Thoracic aorta (tissue), 2 donors: ENCODE data around the gene ALB. TPM values are rescaled to one million over a fixed set of nuclear protein-coding genes. Genes with fewer than 3 reads are reported as not detected.

Source experiments
- ATAC-seq: fragments of 150-250 bp; one replicate; pipeline ENCODE4 v1.8.0; 2017; ENCODE audit warnings: low read depth; ENCODE audit not compliant: insufficient number of reproducible peaks, low FRiP score
- DNase-seq: peaks from one replicate; pipeline ENCODE4 v3.0.0-alpha.2; 2020; ENCODE audit warnings: low spot score
- H3K27ac ChIP-seq, 2 donors: fragments of 200-600 bp; sonication (generic); 1 replicate in 1 of 2; 2 replicates in 1 of 2; pipeline ENCODE4 v1.5.1; 2016; ENCODE audit warnings: mild to moderate bottlenecking in 2 of 2, moderate library complexity in 2 of 2
- H3K27me3 ChIP-seq: fragments of 200-600 bp; sonication (generic); replicated peaks from 2 replicates; pipeline ENCODE4 v1.6.0; 2016; ENCODE audit warnings: mild to moderate bottlenecking; ENCODE audit not compliant: insufficient read depth
- H3K36me3 ChIP-seq: fragments of 200-600 bp; sonication (generic); one replicate; pipeline ENCODE4 v1.5.1; 2016
- H3K4me1 ChIP-seq, 2 donors: fragments of 200-600 bp; sonication (generic); 1 replicate in 1 of 2; 2 replicates in 1 of 2; pipeline versions ENCODE4 v1.5.1 to v1.6.0; 2016; ENCODE audit warnings: low read depth in 2 of 2, mild to moderate bottlenecking in 1 of 2; ENCODE audit not compliant: control insufficient read depth in 1 of 2
- H3K4me3 ChIP-seq: fragments of 200-600 bp; sonication (generic); 2 replicates; pipeline ENCODE4 v1.5.1; 2016; ENCODE audit warnings: mild to moderate bottlenecking
- H3K9me3 ChIP-seq: fragments of 200-600 bp; sonication (generic); 2 replicates; pipeline ENCODE4 v1.5.1; 2016
- total RNA-seq, 2 donors: library from RNA; depleted of rRNA; stranded (reverse); fragments of >200 nt; gene quantifications; one replicate each; pipeline versions ENCODE4 v1.1.0 to v1.2.3, GENCODE V29; 2016
- TF ChIP-seq, protein P1 (sequence below): fragments of 200-600 bp; sonication (generic); IDR thresholded peaks from one replicate; pipeline ENCODE4 v1.5.1; 2019; ENCODE audit warnings: antibody characterized with exemption

ALB gene
- total RNA-seq, 2 donors from 2014 or later: not detected

DNA sequence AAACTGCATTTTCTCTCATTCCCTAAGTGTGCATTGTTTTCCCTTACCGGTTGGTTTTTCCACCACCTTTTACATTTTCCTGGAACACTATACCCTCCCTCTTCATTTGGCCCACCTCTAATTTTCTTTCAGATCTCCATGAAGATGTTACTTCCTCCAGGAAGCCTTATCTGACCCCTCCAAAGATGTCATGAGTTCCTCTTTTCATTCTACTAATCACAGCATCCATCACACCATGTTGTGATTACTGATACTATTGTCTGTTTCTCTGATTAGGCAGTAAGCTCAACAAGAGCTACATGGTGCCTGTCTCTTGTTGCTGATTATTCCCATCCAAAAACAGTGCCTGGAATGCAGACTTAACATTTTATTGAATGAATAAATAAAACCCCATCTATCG, 29.1 kb downstream of the ALB start:
- ATAC-seq: no peak
- no peak overlapping the region for H3K4me3 ChIP-seq
- TF ChIP-seq, protein P1, sequence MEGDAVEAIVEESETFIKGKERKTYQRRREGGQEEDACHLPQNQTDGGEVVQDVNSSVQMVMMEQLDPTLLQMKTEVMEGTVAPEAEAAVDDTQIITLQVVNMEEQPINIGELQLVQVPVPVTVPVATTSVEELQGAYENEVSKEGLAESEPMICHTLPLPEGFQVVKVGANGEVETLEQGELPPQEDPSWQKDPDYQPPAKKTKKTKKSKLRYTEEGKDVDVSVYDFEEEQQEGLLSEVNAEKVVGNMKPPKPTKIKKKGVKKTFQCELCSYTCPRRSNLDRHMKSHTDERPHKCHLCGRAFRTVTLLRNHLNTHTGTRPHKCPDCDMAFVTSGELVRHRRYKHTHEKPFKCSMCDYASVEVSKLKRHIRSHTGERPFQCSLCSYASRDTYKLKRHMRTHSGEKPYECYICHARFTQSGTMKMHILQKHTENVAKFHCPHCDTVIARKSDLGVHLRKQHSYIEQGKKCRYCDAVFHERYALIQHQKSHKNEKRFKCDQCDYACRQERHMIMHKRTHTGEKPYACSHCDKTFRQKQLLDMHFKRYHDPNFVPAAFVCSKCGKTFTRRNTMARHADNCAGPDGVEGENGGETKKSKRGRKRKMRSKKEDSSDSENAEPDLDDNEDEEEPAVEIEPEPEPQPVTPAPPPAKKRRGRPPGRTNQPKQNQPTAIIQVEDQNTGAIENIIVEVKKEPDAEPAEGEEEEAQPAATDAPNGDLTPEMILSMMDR: no peak
- DNase-seq: no peak
- H3K27ac ChIP-seq: no peak overlapping the region
- no peaks in the 10 kb centered on the region for H3K36me3 ChIP-seq
- H3K4me1 ChIP-seq: no peaks in the 10 kb centered on the region
- H3K9me3 ChIP-seq: no peaks in the 10 kb centered on the region
- H3K27me3 ChIP-seq: no peaks in the 10 kb centered on the region

DNA sequence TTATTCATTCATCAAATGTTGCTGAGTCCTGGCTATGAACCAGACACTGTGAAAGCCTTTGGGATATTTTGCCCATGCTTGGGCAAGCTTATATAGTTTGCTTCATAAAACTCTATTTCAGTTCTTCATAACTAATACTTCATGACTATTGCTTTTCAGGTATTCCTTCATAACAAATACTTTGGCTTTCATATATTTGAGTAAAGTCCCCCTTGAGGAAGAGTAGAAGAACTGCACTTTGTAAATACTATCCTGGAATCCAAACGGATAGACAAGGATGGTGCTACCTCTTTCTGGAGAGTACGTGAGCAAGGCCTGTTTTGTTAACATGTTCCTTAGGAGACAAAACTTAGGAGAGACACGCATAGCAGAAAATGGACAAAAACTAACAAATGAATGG, 30.2 kb downstream of the ALB start:
- TF ChIP-seq, protein P1: no peak
- ATAC-seq: no peak
- Histone ChIP-seq H3K27me3 (no peaks in the 10 kb centered on the region), H3K36me3 (no peaks in the 10 kb centered on the region), H3K27ac (no peak overlapping the region), H3K9me3 (no peaks in the 10 kb centered on the region), H3K4me3 (no peak overlapping the region), H3K4me1 (no peaks in the 10 kb centered on the region)
- DNase-seq: no peak

DNA sequence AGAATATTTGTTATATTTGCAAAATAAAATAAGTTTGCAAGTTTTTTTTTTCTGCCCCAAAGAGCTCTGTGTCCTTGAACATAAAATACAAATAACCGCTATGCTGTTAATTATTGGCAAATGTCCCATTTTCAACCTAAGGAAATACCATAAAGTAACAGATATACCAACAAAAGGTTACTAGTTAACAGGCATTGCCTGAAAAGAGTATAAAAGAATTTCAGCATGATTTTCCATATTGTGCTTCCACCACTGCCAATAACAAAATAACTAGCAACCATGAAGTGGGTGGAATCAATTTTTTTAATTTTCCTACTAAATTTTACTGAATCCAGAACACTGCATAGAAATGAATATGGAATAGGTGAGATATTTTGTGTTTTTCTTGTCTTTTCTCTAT, 31.9 kb downstream of the ALB start, which contains the start of gene AFP:
Gene AFP, plus strand, starts transcription at position 238 of the 400 bp plus-strand sequence. Its CDS starts 42 bp downstream, at position 280.
- H3K27ac ChIP-seq: no peak within 1 kb of the TSS
- no peaks in the 10 kb centered on the region for H3K27me3 ChIP-seq
- no peak within 1 kb of the TSS for H3K4me3 ChIP-seq
- no peaks in the 10 kb centered on the region for H3K36me3 ChIP-seq
- no peaks in the 10 kb centered on the region for H3K9me3 ChIP-seq
- DNase-seq (no peak), ATAC-seq (no peak)
- no peaks in the 10 kb centered on the region for H3K4me1 ChIP-seq
- TF ChIP-seq, protein P1: no peak

DNA sequence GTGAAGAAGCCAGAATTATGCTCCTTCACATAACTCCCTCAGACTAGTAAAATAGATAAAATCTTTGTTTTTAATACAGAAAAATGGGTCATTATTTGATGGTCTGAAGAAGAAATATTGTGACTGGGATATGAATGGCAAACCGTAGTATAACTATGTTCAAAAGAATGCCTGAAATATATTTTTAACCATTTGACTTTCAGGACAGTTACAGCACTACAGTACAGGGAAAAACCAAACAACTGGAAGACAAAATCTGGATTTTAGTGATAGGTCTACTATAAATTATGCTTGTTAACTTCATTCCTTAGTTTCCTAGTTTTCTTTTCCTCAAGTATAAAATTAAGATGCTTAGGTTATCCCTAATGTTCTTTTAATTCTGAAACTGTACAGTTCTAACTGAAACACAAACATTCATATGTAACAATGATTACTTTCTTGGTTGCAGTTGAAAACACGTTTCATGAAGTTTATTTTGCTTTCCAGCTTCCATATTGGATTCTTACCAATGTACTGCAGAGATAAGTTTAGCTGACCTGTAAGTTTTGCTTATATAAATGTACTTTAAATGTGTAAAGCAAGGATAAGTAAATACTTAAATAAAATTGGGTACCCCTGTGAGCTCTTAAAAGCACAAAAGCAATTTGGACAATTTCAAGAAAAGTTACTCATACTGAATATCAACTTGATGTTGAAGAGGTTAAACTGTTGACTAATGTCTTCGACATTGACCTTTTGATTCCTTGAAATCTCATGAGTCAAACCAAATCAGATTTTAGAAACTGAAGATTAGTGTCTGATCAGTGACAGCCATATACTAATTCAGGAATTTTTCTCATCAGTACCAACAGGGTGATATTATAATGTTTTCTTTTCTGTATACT, 32.8 kb downstream of the ALB start:
- Histone ChIP-seq H3K27ac (no peak overlapping the region), H3K27me3 (no peaks in the 10 kb centered on the region), H3K9me3 (no peaks in the 10 kb centered on the region), H3K4me3 (no peak overlapping the region), H3K36me3 (no peaks in the 10 kb centered on the region), H3K4me1 (no peaks in the 10 kb centered on the region)
- TF ChIP-seq, protein P1: no peak
- DNase-seq: no peak
- ATAC-seq: no peak

DNA sequence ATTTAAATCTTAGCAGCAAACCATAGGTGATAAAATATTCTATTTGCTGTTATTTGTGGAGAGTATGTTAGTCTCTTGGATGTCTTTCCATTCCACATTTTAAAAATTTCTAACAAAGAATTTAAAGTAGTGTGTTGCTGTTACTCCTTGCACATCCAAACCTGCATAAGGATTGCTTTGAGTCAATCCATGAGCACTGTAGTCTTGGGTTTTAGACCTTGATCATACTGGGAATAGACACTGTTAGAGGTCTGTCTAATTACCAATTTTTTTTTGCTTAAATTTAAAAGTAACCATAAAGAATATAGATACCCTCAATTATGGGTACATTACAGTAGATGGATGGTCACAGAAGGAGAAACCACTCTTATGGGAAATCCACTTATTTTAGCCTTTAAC, 33.5 kb downstream of the ALB start:
- Histone ChIP-seq H3K36me3 (no peaks in the 10 kb centered on the region), H3K27ac (no peak overlapping the region), H3K4me1 (no peaks in the 10 kb centered on the region), H3K4me3 (no peak overlapping the region), H3K9me3 (no peaks in the 10 kb centered on the region), H3K27me3 (no peaks in the 10 kb centered on the region)
- ATAC-seq (no peak), DNase-seq (no peak)
- TF ChIP-seq, protein P1: no peak
